Measurements from ENCODE around the gene ROCK1. TPM values are rescaled to one million over a fixed set of nuclear protein-coding genes. Genes with fewer than 3 reads are reported as not detected.

Gene ROCK1
- total and polyA plus RNA-seq, 2 of the 8 experiments (the other 6 are each of a cell fraction or from before 2014, with no cell fraction given), result 4.2 to 48.9 TPM

DNA sequence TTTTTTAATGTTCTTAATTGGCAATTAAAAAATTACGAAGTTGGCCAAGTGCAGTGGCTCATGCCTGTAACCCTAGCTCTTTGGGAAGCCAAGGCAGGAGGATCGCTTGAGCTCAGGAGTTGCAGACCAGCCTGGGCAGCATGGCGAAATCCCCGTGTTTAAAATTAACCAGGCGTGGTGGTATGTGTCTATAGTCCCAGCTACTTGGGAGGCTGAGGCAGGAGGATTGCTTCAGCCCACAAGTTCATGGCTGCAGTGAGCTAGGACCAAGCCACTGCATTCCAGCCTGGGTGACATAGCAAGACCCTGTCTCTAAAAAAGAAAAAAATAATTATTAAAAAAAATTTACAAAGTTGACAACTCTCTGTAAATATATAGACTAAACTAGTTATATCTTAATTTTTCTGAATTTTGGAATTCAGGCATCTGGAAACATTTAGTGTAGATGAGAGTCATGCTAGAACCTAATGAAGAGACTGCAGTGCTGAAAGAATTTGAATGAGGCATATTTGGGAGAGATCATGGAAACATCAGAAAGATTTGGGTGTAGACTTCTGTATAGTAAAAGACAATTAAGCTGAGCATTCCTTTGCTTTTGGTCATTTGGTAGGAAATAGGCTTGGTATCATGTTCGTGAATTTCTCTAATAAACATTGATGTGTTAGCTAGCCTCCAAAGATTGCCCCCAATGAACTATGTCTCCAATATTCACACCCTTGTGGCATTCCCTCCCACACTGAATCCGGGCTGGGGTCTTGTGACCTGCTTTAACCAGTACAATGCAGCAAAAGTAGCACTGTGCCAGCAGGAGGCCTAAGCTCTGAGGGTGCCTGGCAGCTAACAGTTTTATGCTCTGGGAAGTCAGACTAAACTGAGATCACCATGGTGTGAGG, 4.2 kb upstream of the ROCK1 start:
- Histone ChIP-seq H3K9me3 (ENCODE audit: insufficient read depth in 2 of 2, low read depth in 1 of 2, low read length in 1 of 2) (no peaks in the 10 kb centered on the region), H3K56ac (replicated peaks; ENCODE audit: insufficient read length, low read depth, low read length) (no peak overlapping the region), H2BK20ac (ENCODE audit: low read length) (no peak overlapping the region), H3K14ac (ENCODE audit: insufficient read length) (no peak overlapping the region), H4K20me1 (replicated peaks in 1 of 2; ENCODE audit: control insufficient read depth in 1 of 2, insufficient read depth in 2 of 2, low read length in 2 of 2) (no peaks in the 10 kb centered on the region), H2BK120ac (replicated peaks; ENCODE audit: low read depth, low read length) (no peak overlapping the region), H2BK5ac (ENCODE audit: low read depth, low read length) (no peak overlapping the region), H3K27me3 (replicated peaks in 1 of 4; ENCODE audit: control insufficient read depth in 3 of 4, extremely low read depth in 1 of 4, insufficient read depth in 3 of 4, low read length in 3 of 4) (peaks cover 0 to 4% (median under 1%) of the 10 kb centered on the region in 4 experiments; a peak in 1 of 7 replicates), H3K9ac (replicated peaks in 1 of 4; ENCODE audit: extremely low read depth in 1 of 4, low read depth in 3 of 4, low read length in 3 of 4) (no peak overlapping the region), H2BK15ac (ENCODE audit: low read length) (no peak overlapping the region), H4K5ac (ENCODE audit: insufficient read length, low read depth, low read length) (no peak overlapping the region), H3K23me2 (ENCODE audit: low read depth, low read length) (peaks cover 7% of the 10 kb centered on the region; the same call in 1 of the 2 replicates), H2AFZ (ENCODE audit: low read length) (no peak overlapping the region), H3K4ac (replicated peaks; ENCODE audit: insufficient read length, low read depth, low read length) (no peak overlapping the region), H3K4me3 (ENCODE audit: extremely low read depth in 1 of 4, insufficient read depth in 2 of 4, low read depth in 3 of 4, low read length in 4 of 4) (no peak overlapping the region), H3K79me1 (ENCODE audit: low read depth, low read length) (no peaks in the 10 kb centered on the region), H4K8ac (ENCODE audit: extremely low read depth, insufficient read depth, low read length) (no peak overlapping the region), H3K27ac (ENCODE audit: low read depth, low read length) (no peak overlapping the region), H3K18ac (ENCODE audit: extremely low read depth, low read length) (no peak overlapping the region), H3K79me2 (ENCODE audit: control insufficient read depth in 1 of 2, insufficient read depth in 2 of 2, low read length in 2 of 2) (peaks cover 0 to under 1% of the 10 kb centered on the region in 2 experiments; a peak in 2 of 4 replicates), H3K23ac (ENCODE audit: insufficient read length) (no peak overlapping the region), H2BK12ac (ENCODE audit: low read depth, low read length) (no peak overlapping the region), H4K91ac (replicated peaks; ENCODE audit: insufficient read length, low read length) (no peak overlapping the region), H3K4me2 (ENCODE audit: insufficient read depth in 1 of 2, low read depth in 2 of 2, low read length in 2 of 2) (no peak overlapping the region), H2AK5ac (ENCODE audit: low read depth, low read length) (no peak overlapping the region), H3K4me1 (replicated peaks in 1 of 4; ENCODE audit: control insufficient read depth in 3 of 4, insufficient read depth in 4 of 4, low read length in 3 of 4) (peaks cover 0 to 12% (median 4%) of the 10 kb centered on the region in 4 experiments; a peak in 5 of 7 replicates), H3K36me3 (ENCODE audit: control insufficient read depth in 2 of 4, insufficient read depth in 4 of 4, low read length in 3 of 4) (no peaks in the 10 kb centered on the region)
- ChIA-PET CTCF (ENCODE audit: partially characterized antibody) (interaction anchor here (1.0 to 1.7 kb wide), 3 partner anchors 30 to 91 kb away, joined by 3 to 4 read pairs (median 3); no protein-coding TSS in a partner anchor), POLR2A (ENCODE audit: partially characterized antibody) (interaction anchor here (1.0 to 1.4 kb wide), 2 partner anchors 9 to 53 kb away, joined by 3 read pairs; no protein-coding TSS in a partner anchor)
- FAIRE-seq (no peak), DNase-seq (ENCODE audit: low read depth in 1 of 2, low spot score in 2 of 2) (no peak)
- 84% methylated on average over 7 of the region's 7 CpGs; no CpG with 5 or more reads in 1 of the 2 experiments for WGBS, 2 experiments (ENCODE audit: extremely low coverage in 1 of 2, insufficient coverage in 1 of 2, insufficient read length in 1 of 2, insufficient replicate concordance in 2 of 2, low coverage in 1 of 2, low lambda C conversion rate in 2 of 2, missing lambda C conversion rate in 1 of 2)
- TF ChIP-seq, protein P1, sequence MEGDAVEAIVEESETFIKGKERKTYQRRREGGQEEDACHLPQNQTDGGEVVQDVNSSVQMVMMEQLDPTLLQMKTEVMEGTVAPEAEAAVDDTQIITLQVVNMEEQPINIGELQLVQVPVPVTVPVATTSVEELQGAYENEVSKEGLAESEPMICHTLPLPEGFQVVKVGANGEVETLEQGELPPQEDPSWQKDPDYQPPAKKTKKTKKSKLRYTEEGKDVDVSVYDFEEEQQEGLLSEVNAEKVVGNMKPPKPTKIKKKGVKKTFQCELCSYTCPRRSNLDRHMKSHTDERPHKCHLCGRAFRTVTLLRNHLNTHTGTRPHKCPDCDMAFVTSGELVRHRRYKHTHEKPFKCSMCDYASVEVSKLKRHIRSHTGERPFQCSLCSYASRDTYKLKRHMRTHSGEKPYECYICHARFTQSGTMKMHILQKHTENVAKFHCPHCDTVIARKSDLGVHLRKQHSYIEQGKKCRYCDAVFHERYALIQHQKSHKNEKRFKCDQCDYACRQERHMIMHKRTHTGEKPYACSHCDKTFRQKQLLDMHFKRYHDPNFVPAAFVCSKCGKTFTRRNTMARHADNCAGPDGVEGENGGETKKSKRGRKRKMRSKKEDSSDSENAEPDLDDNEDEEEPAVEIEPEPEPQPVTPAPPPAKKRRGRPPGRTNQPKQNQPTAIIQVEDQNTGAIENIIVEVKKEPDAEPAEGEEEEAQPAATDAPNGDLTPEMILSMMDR (IDR thresholded peaks at IDR 0.05; ENCODE audit: control extremely low read depth in 1 of 3, insufficient read depth in 1 of 3, low read depth in 1 of 3, low read length in 3 of 3), result no peak
- TF ChIP-seq MAFK (IDR thresholded peaks at IDR 0.05; ENCODE audit: low read depth, low read length) (no peak), JUN (IDR thresholded peaks at IDR 0.05; ENCODE audit: low read depth, low read length) (no peak), SP2 (IDR thresholded peaks at IDR 0.05; ENCODE audit: low read length) (no peak), RAD21 (IDR thresholded peaks at IDR 0.05 in 1 of 2, conservative IDR thresholded peaks at IDR 0.05 in 1 of 2; ENCODE audit: low read depth in 2 of 2, low read length in 2 of 2) (no peak), CBX5 (IDR thresholded peaks at IDR 0.05; ENCODE audit: low read depth, low read length) (no peak)
- TF ChIP-seq, protein P2, sequence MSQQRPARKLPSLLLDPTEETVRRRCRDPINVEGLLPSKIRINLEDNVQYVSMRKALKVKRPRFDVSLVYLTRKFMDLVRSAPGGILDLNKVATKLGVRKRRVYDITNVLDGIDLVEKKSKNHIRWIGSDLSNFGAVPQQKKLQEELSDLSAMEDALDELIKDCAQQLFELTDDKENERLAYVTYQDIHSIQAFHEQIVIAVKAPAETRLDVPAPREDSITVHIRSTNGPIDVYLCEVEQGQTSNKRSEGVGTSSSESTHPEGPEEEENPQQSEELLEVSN (IDR thresholded peaks at IDR 0.05), result peak; percentile 93

Data from H1 (cell line).